ENCODE data around the gene PIGV.

PIGV gene

DNA sequence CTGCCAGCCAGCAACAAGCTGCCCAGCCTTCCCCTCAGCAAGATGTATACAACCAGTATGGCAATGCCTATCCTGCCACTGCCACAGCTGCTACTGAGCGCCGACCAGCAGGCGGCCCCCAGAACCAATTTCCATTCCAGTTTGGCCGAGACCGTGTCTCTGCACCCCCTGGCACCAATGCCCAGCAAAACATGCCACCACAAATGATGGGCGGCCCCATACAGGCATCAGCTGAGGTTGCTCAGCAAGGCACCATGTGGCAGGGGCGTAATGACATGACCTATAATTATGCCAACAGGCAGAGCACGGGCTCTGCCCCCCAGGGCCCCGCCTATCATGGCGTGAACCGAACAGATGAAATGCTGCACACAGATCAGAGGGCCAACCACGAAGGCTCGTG is 13.3 kb upstream of the PIGV start:
- no peak for DNase-seq (ENCODE audit: low spot score)

DNA sequence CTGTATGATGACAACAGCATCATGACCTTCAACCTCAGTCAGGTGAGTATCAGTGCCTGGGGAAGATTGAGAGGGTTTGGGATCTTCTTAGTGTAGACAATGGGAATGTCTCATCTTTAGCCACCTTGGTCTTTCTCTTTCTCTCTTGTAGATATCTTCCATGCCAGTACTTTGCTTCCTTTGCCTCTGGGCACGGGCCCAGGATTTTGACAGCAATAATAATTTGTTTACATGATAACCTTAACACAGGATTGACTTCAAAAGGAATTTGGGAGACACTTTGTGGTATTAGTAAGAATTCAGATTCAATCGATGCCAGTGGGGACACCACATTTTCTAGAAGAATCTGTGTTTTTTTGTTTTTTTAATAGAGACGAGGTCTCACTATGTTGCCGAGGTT is 12.1 kb upstream of the PIGV start:
- no peak for DNase-seq (ENCODE audit: low spot score)

- no peak for DNase-seq (ENCODE audit: low spot score)
These were observed 8.6 kb upstream of the PIGV start for GRCh38 chr1:26779098-26779668.

- DNase-seq (ENCODE audit: low spot score), result no peak
These were observed 7.3 kb upstream of the PIGV start for GRCh38 chr1:26780344-26780957.

DNA sequence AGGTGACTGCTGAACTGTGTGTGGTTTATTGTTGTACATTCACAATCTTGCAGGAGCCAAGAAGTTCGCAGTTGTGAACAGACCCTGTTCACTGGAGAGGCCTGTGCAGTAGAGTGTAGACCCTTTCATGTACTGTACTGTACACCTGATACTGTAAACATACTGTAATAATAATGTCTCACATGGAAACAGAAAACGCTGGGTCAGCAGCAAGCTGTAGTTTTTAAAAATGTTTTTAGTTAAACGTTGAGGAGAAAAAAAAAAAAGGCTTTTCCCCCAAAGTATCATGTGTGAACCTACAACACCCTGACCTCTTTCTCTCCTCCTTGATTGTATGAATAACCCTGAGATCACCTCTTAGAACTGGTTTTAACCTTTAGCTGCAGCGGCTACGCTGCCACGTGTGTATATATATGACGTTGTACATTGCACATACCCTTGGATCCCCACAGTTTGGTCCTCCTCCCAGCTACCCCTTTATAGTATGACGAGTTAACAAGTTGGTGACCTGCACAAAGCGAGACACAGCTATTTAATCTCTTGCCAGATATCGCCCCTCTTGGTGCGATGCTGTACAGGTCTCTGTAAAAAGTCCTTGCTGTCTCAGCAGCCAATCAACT is 6.4 kb upstream of the PIGV start:
- DNase-seq (ENCODE audit: low spot score), result no peak

- no peak for DNase-seq (ENCODE audit: low spot score)
These were observed 5.1 kb upstream of the PIGV start for GRCh38 chr1:26782521-26783212.

DNA sequence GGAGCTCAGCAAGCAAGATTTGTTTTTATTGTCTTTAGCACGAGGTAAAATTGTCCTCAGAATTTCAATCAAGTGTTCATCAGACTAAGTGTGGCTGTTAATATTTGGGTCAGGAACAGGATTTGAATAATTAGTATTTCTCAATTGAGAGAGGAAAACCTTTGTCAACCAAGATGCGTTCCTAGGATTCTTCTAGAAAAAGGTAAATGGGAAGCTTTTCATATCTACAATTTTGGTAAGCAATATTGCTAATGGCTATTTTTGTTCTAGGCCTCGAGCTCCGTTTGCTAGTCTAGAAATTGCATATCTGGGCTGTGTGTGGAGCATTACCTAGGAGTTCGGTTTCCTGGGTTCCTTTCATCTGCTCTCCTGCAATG is 4.1 kb upstream of the PIGV start:
- DNase-seq (ENCODE audit: low spot score), result no peak

DNA sequence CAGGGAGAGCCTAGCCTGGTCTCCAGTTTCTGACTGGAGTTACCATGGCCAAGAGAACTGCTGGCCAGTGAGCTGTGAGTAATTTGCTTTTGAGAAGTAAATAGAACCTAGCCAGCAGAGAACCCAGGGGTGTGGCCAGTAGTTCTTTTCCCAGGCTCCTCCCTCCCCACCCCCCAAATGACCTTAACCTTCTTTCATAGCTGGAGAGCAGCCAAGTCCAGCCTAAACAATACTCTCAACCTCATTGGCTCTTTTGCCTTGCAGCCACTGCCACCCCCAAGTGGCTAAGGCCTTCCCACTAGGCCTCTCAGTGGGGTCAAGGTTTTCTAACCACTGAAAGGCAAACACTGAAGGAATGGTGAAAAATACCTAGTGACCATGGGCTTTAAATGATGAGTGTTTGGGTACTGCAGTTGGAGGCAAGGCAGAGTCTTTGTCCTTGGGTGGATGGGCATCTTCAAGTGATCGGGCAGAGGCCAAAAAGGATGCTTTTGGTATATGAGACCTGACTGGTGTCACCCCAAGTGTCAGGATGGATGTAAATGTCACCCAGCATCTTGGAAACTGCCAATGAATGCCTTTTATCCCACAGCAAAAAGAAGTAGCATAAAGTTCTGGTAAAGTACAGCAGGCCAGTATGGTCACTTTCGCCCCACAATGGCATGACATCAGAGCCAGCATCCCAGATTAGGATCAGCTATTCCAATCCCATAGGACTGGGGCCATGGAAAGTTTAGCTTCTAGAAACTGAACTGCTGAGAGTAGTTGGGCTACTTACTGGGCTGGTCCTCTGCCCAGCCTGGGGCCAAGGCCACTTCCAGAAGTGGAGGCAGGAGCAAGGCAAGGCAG is 3.5 kb upstream of the PIGV start:
- DNase-seq (ENCODE audit: low spot score), result peak; percentile 75

GRCh38 chr1:26784886-26785285 is 2.9 kb upstream of the PIGV start:
- DNase-seq (ENCODE audit: low spot score), result no peak

DNA sequence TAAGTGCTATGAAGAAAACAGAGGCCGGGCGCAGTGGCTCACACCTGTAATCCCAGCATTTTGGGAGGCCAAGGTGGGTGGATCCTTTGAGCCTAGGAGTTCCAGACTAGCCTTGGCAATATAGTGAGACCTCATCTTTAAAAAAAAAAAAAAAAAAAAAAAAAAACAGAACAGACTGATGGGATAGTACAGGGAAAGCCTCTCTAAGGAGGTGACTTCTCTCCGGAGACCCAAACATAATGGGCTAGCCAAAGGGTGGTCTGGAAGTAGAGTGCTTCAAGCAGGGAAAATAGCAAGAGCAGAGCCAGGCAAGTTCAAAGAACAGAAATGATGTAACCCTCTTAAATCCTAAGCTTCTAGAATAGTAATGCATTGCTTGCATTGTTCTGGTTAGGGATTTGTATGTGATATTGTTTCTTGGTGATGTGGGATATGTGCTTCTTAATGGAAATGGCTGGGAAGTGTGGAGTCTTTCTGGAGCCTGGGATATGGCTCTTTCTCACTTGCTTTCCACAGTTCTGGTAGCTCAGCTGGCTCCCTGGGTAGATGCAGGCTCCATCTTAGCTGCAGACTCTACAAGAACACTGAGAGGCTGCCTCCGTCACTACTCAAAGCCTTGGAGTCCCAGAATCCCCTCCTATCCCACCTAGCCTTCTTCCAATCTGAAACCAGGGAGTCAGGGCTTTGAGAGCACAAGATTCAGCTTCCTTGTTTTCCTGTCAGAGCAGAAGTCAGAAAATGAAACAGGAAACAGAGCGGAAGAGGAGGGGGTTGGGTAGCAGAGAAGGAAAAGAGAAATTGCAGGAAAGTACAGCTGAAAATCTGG is 1.9 kb upstream of the PIGV start:
- peak; percentile 80 for DNase-seq (ENCODE audit: low spot score)

- DNase-seq (ENCODE audit: low spot score), result peak; percentile 75
These were observed 1.0 kb upstream of the PIGV start for GRCh38 chr1:26786437-26787380.

DNA sequence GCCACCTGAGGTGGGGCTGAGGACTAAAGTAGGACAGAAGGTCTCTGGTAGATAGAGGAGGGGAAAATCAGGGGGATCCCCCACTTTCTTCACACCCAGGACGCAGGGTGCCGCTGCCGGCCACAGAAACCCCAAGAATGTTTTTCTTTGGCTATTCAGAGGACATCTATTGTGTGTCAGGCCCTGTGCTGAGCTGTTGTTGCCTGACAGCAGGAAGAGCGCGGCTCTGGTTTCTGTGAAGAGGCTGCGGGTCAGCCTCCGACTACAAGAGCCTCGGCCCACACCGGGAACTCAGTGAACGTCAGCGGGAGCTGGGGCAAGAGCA is 407 bp upstream of the PIGV start:
- DNase-seq (ENCODE audit: low spot score), result no peak

DNA sequence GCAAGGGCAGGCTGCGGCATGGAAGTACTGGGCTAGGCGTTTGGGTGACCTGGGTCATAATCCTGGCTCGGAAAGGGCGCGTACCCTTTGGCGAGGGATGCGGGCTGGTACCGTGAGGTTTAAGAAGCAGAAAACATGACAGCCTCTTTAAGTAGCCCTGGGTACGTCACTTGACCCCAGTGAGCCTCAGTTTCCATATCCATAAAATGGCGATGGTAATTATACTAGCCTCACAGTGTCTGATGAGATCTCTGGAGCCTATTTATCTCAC is 700 bp downstream of the PIGV start:
- no peak for DNase-seq (ENCODE audit: low spot score)

GRCh38 chr1:26788836-26789611 is 1.3 kb downstream of the PIGV start:
- peak; percentile 92 for DNase-seq (ENCODE audit: low spot score)

- no peak for DNase-seq (ENCODE audit: low spot score)
These were observed 1.8 kb downstream of the PIGV start for GRCh38 chr1:26789612-26789865.

DNA sequence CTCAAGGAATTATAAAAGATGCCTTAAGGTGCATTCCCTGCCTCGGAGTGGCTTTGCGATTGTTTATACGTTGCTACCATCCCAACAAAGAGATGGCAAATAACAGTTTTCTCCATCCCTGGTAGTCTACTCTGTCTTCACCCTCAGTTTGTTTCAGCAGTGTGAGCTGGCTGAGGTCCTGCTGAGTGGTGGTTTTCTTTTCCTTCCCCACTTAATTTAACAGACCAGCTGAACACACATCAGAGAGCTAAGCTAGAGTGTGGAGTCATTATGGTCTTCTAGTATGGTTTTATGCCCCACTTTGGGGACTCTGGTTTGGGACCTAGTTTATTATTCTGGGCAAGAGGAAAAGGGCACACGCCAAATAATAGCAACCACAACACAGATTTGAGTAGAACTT is 2.2 kb downstream of the PIGV start:
- no peak for DNase-seq (ENCODE audit: low spot score)

GRCh38 chr1:26790551-26790953 is 2.8 kb downstream of the PIGV start:
- DNase-seq (ENCODE audit: low spot score), result no peak

DNA sequence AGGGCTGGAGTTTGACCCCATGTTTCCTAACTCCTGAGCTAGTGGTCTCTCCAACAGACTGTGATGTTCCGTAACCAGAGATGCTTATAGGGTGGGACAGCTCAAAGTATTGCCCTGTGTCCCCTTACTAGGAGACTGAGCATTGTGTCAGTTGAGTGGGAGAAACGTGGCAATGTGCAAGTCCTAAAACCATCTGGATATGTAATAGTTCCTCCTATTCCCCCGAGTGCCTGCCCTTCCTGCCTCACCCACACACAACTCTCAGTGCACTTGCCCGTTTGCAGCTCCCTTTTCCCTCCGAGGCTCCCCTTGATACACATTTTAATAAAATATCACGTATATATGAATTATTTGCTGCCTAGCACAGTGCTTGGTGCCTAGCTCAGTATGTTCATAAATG is 3.4 kb downstream of the PIGV start:
- DNase-seq (ENCODE audit: low spot score), result no peak

DNA sequence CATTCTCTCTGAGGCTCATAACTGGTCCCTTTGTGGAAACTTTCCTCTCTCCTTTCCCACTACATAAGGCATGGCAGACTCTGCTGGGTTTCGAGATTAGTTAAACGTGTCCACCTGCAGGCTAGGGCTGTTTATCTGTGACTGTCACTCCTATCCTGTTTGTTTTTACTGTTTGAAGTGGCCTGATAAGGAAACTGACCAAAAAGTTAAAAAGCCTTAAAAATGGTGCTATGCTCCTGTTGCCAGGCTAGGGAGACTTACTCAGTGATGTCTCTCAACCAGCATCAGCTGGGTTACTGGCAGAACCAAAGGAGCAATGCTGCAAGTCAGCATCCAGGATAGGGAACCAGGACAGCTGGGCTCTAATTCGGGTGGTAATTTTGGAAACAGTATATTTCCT is 3.9 kb downstream of the PIGV start:
- no peak for DNase-seq (ENCODE audit: low spot score)

DNA sequence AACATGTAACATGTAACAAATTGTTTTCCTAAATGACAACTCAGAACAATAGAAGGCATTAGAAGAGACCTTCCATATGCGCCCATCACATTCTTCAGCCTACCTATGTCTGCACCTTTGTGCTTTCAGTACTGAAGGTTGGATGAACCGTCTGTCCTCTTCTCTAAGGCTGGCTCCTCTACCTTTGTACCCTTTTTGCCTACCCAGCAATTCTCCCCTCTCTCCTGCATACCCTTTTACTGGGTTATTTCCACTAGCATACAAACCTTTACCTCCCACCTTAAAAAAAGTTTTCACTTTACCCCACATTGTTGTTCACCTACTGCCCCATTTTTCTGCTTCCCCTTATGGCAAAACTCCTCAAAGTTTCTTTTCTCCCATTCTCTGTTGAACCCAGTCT is 5.2 kb downstream of the PIGV start:
- no peak for DNase-seq (ENCODE audit: low spot score)

Data from pons (tissue), 1 donor.